NCI-H460 (cell line): ENCODE results near the gene NLRP1. TPM values are rescaled to one million over a fixed set of nuclear protein-coding genes. Genes with fewer than 3 reads are reported as not detected.

Experiments
- DNase-seq: peaks from one replicate; pipeline ENCODE4 v3.0.0-alpha.2; 2016; ENCODE audit warnings: low read depth; ENCODE audit errors: extremely low read depth
- polyA plus RNA-seq: library from polyadenylated mRNA; depleted of rRNA; stranded (reverse); fragments of >200 nt; gene quantifications from 2 replicates; pipeline ENCODE4 v1.2.3, GENCODE V29; 2014; cell fraction: nucleus; rRNA removed
- total RNA-seq: library from RNA; depleted of rRNA; stranded (reverse); fragments of >200 nt; shearing (Covaris generic); gene quantifications from 2 replicates; pipeline ENCODE4 v1.2.3, GENCODE V29; 2014; rRNA removed

Gene NLRP1
- total RNA-seq: 1.4 and 1.5 TPM in 2 replicates
- polyA plus RNA-seq: 1.8 and 2.4 TPM in 2 replicates

- peak; percentile 45 for DNase-seq
Measured at GRCh38 chr17:5584383-5585286, at the start of gene NLRP1. Gene NLRP1, minus strand, starts transcription at chr17:5584509. Its CDS starts 552 bp downstream, at chr17:5583957.

GRCh38 chr17:5631958-5632590, 47.8 kb upstream of the NLRP1 start:
- DNase-seq: no peak

GRCh38 chr17:5630434-5630833, 46.1 kb upstream of the NLRP1 start:
- no peak for DNase-seq

GRCh38 chr17:5629128-5629527, 44.8 kb upstream of the NLRP1 start:
- no peak for DNase-seq

- no peak for DNase-seq
Measured at GRCh38 chr17:5628262-5628661, 44.0 kb upstream of the NLRP1 start.

GRCh38 chr17:5624211-5624610, 39.9 kb upstream of the NLRP1 start:
- DNase-seq: no peak

- no peak for DNase-seq
Measured at GRCh38 chr17:5621729-5622128, 37.4 kb upstream of the NLRP1 start.

GRCh38 chr17:5621026-5621425, 36.7 kb upstream of the NLRP1 start:
- DNase-seq: no peak

- DNase-seq: no peak
Measured at GRCh38 chr17:5619088-5619740, 34.9 kb upstream of the NLRP1 start.

- DNase-seq: no peak
Measured at GRCh38 chr17:5618476-5618875, 34.2 kb upstream of the NLRP1 start.

- DNase-seq: no peak
Measured at GRCh38 chr17:5615476-5615875, 31.2 kb upstream of the NLRP1 start.

- DNase-seq: no peak
Measured at GRCh38 chr17:5610956-5611355, 26.6 kb upstream of the NLRP1 start.

GRCh38 chr17:5608399-5609112, 24.2 kb upstream of the NLRP1 start:
- DNase-seq: no peak

- DNase-seq: no peak
Measured at GRCh38 chr17:5607946-5608345, 23.6 kb upstream of the NLRP1 start.

- DNase-seq: no peak
Measured at GRCh38 chr17:5605452-5605851, 21.1 kb upstream of the NLRP1 start.

- DNase-seq: no peak
Measured at GRCh38 chr17:5600041-5600440, 15.7 kb upstream of the NLRP1 start.

GRCh38 chr17:5598457-5598856, 14.1 kb upstream of the NLRP1 start:
- DNase-seq: no peak

- no peak for DNase-seq
Measured at GRCh38 chr17:5596421-5596820, 12.1 kb upstream of the NLRP1 start.

- DNase-seq: no peak
Measured at GRCh38 chr17:5595831-5596230, 11.5 kb upstream of the NLRP1 start.

- peak; percentile 54 for DNase-seq
Measured at GRCh38 chr17:5592382-5592781, 8.1 kb upstream of the NLRP1 start.

- DNase-seq: no peak
Measured at GRCh38 chr17:5591966-5592365, 7.7 kb upstream of the NLRP1 start.
